GM12872 (cell line): ENCODE data around the gene CBLN1.

Source experiments
- CTCF ChIP-seq: IDR thresholded peaks from 3 replicates; pipeline ENCODE4 v1.5.1; 2011; ENCODE audit warnings: low read depth, mild to moderate bottlenecking, low read length, moderate library complexity; ENCODE audit not compliant: insufficient read depth

The CBLN1 gene

DNA sequence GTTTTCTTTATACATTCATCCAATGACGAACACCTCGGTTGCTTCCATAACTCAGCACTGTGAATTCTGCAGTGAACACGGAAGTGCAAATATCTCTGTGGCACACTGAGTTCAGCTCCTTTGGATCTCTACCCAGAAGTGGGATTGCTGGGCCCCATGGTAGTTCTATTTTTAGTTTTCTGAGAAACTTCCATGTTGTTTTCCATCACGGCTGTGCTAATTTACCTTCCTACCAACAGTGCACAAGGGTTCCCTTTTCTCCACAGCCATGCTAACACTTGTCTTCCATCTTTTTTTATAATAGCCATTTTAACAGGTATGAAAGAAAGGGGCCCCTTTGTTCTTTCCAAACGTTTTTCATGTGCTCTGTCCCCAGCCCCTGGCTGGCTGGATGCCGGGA, 30.2 kb upstream of the CBLN1 start:
- TF ChIP-seq CTCF, result no peak

GRCh38 chr16:49307176-49307575, 25.5 kb upstream of the CBLN1 start:
- TF ChIP-seq CTCF, result no peak

- no peak for TF ChIP-seq CTCF
These were observed 23.8 kb upstream of the CBLN1 start for GRCh38 chr16:49305406-49305805.

GRCh38 chr16:49292413-49292812, 10.8 kb upstream of the CBLN1 start:
- no peak for TF ChIP-seq CTCF

- no peak for TF ChIP-seq CTCF
These were observed 5.9 kb upstream of the CBLN1 start for GRCh38 chr16:49287572-49287971.

GRCh38 chr16:49284962-49285361, 3.3 kb upstream of the CBLN1 start:
- TF ChIP-seq CTCF, result no peak

- TF ChIP-seq CTCF, result no peak
These were observed 1.9 kb upstream of the CBLN1 start for GRCh38 chr16:49283376-49284049.
